ENCODE measurements around the gene URI1.

GRCh38 chr19:29945433-29945832 is 3.4 kb downstream of the URI1 start:
- TF ChIP-seq, protein P1, sequence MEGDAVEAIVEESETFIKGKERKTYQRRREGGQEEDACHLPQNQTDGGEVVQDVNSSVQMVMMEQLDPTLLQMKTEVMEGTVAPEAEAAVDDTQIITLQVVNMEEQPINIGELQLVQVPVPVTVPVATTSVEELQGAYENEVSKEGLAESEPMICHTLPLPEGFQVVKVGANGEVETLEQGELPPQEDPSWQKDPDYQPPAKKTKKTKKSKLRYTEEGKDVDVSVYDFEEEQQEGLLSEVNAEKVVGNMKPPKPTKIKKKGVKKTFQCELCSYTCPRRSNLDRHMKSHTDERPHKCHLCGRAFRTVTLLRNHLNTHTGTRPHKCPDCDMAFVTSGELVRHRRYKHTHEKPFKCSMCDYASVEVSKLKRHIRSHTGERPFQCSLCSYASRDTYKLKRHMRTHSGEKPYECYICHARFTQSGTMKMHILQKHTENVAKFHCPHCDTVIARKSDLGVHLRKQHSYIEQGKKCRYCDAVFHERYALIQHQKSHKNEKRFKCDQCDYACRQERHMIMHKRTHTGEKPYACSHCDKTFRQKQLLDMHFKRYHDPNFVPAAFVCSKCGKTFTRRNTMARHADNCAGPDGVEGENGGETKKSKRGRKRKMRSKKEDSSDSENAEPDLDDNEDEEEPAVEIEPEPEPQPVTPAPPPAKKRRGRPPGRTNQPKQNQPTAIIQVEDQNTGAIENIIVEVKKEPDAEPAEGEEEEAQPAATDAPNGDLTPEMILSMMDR (IDR thresholded peaks at IDR 0.05): no peak
- no peak for TF ChIP-seq POLR2A (IDR thresholded peaks at IDR 0.05)

All from body of pancreas (tissue), 4 donors.